HG02763 (cell line): ENCODE results near the gene RAB3IL1.
"Not testable (repeated sequence)": the region's sequence is repeated elsewhere in the genome, so short reads cannot be mapped to it uniquely, and the experiment has no call there.

Experiments used
- ATAC-seq: cut with Tn5 transposase; IDR thresholded peaks from one replicate; pipeline ENCODE4 v1.9.1; 2021; ENCODE audit warnings: mild to moderate bottlenecking, moderate library complexity; ENCODE audit not compliant: unreplicated experiment

Gene RAB3IL1

GRCh38 chr11:61953632-61954031, 36.3 kb upstream of the RAB3IL1 start:
- not testable (repeated sequence) for ATAC-seq

GRCh38 chr11:61952882-61953281, 35.5 kb upstream of the RAB3IL1 start:
- ATAC-seq: no peak

- ATAC-seq: no peak
Measured at GRCh38 chr11:61951484-61952135, 34.2 kb upstream of the RAB3IL1 start.

- ATAC-seq: no peak
Measured at GRCh38 chr11:61950035-61950547, 32.7 kb upstream of the RAB3IL1 start, which contains the start of gene BEST1. Gene BEST1 (plus strand): TSS chr11:61950351. CDS start chr11:61951807, 1,456 bp downstream.

- ATAC-seq: no peak
Measured at GRCh38 chr11:61949169-61950034, 32.0 kb upstream of the RAB3IL1 start.

GRCh38 chr11:61948505-61948904, 31.1 kb upstream of the RAB3IL1 start:
- no peak for ATAC-seq

GRCh38 chr11:61947486-61948210, 30.3 kb upstream of the RAB3IL1 start:
- ATAC-seq: no peak

GRCh38 chr11:61946894-61947293, 29.5 kb upstream of the RAB3IL1 start:
- no peak for ATAC-seq

GRCh38 chr11:61945191-61945590, 27.8 kb upstream of the RAB3IL1 start:
- ATAC-seq: no peak

GRCh38 chr11:61940466-61940865, 23.1 kb upstream of the RAB3IL1 start:
- ATAC-seq: no peak

GRCh38 chr11:61935861-61936260, 18.5 kb upstream of the RAB3IL1 start:
- no peak for ATAC-seq

GRCh38 chr11:61930933-61931332, 13.6 kb upstream of the RAB3IL1 start:
- no peak for ATAC-seq

GRCh38 chr11:61928606-61929005, 11.2 kb upstream of the RAB3IL1 start:
- no peak for ATAC-seq

- no peak for ATAC-seq
Measured at GRCh38 chr11:61927501-61927900, 10.1 kb upstream of the RAB3IL1 start.

- ATAC-seq: no peak
Measured at GRCh38 chr11:61926235-61926634, 8.9 kb upstream of the RAB3IL1 start.

GRCh38 chr11:61925736-61926135, 8.4 kb upstream of the RAB3IL1 start:
- ATAC-seq: no peak

GRCh38 chr11:61924064-61924455, 6.7 kb upstream of the RAB3IL1 start:
- no peak for ATAC-seq

- ATAC-seq: no peak
Measured at GRCh38 chr11:61923166-61924063, 6.0 kb upstream of the RAB3IL1 start.

- no peak for ATAC-seq
Measured at GRCh38 chr11:61922539-61922938, 5.2 kb upstream of the RAB3IL1 start.

- ATAC-seq: no peak
Measured at GRCh38 chr11:61921446-61921845, 4.1 kb upstream of the RAB3IL1 start.
